Measurements from ENCODE around the gene DNER.

DNA sequence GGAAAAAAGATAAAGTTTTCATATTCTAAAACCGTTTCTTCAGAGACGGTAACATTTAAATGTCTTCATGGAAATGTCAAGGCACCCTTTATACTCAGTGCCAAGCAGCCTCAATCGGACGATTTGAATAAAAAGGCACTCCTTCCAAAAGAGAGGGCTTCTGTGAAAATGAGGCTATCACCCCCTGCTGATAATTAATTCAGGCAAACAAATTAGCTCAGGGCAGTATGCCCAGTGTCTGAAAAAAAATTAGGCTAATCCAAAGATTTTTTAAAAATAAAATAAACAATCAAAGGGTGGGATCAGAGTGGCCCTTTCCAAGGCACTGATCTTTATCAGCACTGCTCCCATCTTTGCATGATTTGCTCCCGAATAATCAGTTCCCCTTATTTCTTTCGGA is 292.3 kb downstream of the DNER start:
- TF ChIP-seq, protein P1, sequence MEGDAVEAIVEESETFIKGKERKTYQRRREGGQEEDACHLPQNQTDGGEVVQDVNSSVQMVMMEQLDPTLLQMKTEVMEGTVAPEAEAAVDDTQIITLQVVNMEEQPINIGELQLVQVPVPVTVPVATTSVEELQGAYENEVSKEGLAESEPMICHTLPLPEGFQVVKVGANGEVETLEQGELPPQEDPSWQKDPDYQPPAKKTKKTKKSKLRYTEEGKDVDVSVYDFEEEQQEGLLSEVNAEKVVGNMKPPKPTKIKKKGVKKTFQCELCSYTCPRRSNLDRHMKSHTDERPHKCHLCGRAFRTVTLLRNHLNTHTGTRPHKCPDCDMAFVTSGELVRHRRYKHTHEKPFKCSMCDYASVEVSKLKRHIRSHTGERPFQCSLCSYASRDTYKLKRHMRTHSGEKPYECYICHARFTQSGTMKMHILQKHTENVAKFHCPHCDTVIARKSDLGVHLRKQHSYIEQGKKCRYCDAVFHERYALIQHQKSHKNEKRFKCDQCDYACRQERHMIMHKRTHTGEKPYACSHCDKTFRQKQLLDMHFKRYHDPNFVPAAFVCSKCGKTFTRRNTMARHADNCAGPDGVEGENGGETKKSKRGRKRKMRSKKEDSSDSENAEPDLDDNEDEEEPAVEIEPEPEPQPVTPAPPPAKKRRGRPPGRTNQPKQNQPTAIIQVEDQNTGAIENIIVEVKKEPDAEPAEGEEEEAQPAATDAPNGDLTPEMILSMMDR (IDR thresholded peaks at IDR 0.05; ENCODE audit: extremely low read depth in 1 of 2, insufficient read depth in 1 of 2, low read depth in 1 of 2, low read length in 2 of 2) = no peak
- TF ChIP-seq JUN (IDR thresholded peaks at IDR 0.05; ENCODE audit: borderline replicate concordance, insufficient read depth, insufficient read length, low read depth) (no peak), POLR2A (IDR thresholded peaks at IDR 0.05; ENCODE audit: low read depth, low read length) (no peak), MYC (IDR thresholded peaks at IDR 0.05; ENCODE audit: low read depth, low read length) (no peak), EZH2 (IDR thresholded peaks at IDR 0.05; ENCODE audit: borderline replicate concordance, low read depth, low read length, severe bottlenecking) (no peak), POLR2AphosphoS5 (IDR thresholded peaks at IDR 0.05; ENCODE audit: insufficient read depth, low read depth, low read length) (no peak), FOS (IDR thresholded peaks at IDR 0.05; ENCODE audit: borderline replicate concordance, insufficient read depth, low read length) (no peak), GATA2 (IDR thresholded peaks at IDR 0.05; ENCODE audit: insufficient read depth, insufficient read length, low read depth, low read length) (no peak)
- TF ChIP-seq, protein P2, sequence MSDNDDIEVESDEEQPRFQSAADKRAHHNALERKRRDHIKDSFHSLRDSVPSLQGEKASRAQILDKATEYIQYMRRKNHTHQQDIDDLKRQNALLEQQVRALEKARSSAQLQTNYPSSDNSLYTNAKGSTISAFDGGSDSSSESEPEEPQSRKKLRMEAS (IDR thresholded peaks at IDR 0.05; ENCODE audit: insufficient read depth, insufficient read length) = no peak
